Colon (tissue), 2 donors: ENCODE results near the gene CNOT11.

Experiments used
- FAIRE-seq: peaks from 2 replicates; lab custom pipeline; 2012; peaks lifted over from hg19 to GRCh38; lab: Jason Lieb, UNC
- donor health status: control.
- donor health status: control.

Gene CNOT11

DNA sequence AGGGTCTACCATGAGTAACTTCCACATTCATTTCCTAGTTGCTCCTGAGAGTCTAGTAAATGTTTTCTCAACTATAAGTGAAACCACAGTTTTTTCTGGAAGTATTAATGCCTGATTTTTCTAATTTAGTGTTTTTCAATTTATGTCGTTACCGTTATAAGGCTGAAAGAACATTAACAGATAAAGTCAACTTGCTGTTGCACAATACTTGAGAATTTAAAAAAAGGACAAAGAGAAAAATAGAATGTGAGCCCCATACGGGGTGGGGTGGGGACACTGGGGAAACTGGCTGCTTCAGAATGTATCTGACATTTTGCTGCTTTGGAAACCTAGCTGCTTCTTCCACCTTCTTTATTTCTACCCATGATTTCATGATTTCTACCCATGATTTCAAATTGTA, 26.2 kb downstream of the CNOT11 start:
- FAIRE-seq, result no peak

DNA sequence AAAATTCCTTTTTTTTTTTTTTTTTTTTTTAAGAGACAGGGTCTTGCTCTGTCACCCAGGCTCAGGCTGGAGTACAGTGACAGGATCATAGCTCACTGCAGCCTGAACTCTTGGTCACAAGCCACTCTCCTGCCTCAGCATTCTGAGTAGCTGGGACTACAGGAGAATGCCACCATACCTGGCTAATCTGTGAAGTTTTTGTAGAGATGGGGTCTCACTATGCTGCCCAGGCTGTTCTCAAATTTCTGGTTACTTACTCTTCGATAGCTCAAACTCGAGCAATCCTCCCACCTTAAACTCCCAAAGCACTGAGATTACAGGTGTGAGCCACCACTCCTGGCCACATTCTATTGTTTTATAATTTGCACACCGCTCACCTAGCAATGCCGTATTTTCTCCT, 28.8 kb downstream of the CNOT11 start:
- FAIRE-seq, result no peak

DNA sequence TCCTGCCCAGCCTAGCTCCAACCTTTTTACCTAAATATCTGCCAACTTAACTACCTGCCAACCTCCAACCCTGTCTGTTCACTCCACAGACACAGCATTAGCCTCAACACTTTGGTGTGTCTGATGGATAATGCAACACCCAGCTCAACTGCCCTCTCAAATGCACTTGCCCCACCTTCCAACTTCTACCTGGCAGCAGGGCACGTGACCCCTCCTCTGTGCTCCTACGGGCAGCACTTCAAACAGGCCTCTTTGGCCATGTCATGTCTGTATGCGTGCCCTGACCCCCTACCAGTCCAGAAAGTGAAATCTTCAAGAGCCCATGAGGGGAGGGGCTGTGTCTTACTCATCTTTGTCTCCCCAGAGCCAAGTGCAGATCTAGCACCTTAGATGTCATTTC, 30.3 kb downstream of the CNOT11 start:
- no peak for FAIRE-seq

GRCh38 chr2:101286684-101287083, 34.0 kb downstream of the CNOT11 start:
- FAIRE-seq, result no peak

DNA sequence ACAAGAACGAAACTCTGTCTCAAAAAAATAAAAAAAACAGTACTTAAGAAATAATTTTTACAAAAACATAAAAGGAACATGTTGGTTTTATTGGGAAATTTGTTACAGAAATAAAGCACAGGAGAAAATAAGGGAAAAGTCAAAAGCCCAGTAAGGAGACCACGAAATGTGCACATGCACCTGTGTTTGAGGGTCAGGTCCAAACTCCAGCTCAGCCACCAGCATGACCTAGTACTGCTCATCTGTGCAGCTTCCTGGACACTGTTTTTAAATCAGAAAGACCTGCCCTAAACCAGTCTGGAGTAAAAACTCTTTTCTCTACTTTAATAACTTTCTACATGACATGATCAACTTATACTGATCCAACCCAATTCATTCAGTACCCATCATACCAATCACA, 34.6 kb downstream of the CNOT11 start:
- FAIRE-seq, result no peak

DNA sequence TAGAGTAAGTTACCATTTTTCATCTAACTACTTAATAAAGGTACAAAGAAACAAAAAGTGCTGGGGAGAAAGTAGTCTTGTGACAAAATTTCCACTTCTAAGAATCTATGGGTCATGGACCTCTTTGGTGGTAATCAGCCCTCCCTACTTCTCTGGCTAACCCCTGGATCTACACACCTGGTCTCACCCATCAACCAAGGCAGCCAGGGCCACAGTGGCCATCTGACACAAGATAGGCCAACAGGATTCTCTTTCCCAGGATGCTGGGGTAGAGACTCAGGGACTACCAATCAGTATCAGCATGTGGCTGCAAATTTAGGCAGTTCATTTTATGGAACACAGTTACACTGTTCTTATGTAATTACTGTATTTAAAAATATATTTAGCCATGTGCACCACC, 38.0 kb downstream of the CNOT11 start:
- FAIRE-seq, result no peak

GRCh38 chr2:101291973-101292372, 39.3 kb downstream of the CNOT11 start:
- FAIRE-seq, result no peak

- FAIRE-seq, result no peak
These were observed 40.9 kb downstream of the CNOT11 start for GRCh38 chr2:101293544-101293943.

DNA sequence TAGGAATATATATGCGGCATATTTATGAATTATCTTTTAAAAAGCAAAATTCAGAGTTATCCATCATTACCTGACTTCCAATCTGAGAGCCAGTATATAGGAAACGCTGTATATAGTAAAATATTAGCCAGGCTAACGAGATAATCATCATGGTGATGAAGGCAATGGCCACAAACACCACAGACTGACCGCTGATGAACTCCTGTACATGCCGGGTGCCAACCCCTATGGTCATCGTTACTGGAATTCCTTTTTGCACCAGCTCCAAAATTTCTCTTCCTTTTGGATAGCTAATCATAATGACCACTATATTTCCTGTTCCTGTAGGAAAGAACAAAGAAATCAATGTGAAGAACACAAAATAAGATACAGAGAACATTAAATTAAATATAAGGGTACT, 42.2 kb downstream of the CNOT11 start:
- no peak for FAIRE-seq

DNA sequence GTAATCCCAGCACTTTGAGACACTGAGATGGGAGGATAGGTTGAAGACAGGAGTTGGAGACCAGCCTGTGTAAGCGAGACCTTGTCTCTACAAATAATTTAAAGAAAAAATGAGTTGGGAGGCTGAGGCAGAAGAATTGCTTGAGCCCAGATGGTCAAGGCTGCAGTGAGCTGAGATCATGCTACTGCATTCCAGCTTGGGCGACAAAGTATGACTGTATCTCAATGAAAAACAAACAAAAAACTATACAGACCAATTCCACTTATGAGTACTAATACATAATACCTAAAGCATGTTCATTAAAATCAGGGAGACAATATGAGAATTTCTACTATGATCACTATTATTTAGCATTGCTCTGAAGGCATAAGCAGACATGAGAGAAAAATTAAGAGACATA, 43.2 kb downstream of the CNOT11 start:
- no peak for FAIRE-seq

GRCh38 chr2:101296371-101296770, 43.7 kb downstream of the CNOT11 start:
- FAIRE-seq, result no peak

DNA sequence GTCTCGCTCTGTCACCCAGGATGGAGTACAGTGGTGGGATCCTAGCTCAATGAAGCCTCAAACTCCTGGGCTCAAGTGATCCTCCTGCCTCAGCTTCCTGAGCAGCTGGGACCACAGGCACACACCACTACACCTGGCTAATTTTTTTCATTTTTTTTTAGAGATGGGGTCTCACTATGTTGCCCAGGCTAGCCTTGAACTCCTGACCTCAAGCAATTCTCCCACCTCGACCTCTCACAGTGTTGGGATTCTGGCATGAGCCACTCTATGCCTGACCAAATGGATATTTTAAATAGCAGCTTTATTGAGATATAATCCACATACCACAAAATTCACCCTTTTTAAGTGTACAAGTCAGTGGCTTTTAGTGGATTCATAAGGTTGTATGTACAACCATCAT, 44.7 kb downstream of the CNOT11 start:
- FAIRE-seq, result no peak

DNA sequence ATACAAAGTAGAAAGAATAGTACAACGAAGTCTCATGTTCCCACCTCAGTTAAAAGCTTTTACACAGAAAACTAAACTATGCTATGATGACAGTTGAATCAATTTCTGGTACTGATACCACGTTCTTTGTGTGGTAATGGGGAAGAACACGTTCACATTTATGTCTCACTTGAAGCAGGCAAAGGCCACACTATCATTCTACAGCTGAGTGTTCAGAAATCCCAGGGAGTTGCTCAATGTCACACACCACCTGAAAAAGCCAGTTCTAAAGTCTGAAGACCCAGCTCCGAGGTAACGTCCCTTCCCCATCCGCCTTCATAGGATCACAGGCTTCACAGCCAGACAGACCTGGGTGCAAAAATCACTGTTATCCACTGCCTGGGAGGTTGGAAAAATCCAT, 46.9 kb downstream of the CNOT11 start:
- no peak for FAIRE-seq

DNA sequence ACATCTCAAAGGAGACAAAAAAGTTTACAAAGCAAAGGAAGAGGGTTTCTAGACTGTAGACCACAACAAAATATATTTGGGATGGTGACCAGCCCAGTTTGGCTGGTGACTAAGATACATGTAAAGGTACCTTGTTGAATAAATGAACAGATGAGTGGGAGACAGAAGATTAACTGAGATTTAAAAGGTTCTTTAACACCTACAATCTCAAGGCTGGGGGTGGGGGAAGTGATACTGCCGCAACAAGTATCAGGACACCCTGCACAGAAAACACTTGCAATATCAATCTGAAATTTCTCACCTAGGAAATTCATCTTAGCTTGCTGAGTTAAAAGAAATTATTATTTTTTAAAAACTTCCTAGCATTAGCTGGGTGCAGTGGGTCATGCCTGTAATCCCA, 47.5 kb downstream of the CNOT11 start:
- FAIRE-seq, result no peak

DNA sequence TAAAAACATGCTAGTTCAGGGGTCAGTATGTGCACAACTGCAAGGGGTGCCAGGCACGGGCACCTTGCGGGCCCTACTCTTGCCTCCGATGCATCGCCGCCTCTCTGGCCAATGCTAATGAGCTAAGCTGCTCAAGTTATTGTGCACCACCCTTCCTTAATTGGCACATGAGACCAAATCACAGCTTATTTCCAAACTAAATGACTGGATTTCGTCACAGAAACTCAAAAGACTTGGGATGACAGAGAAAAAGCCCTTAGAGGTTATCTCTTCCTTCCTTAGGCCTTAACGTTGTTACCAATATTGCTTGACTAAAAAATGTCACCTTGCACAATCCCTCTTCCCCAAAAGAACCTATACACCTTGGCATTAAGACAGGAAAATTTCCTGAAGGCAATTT, 48.1 kb downstream of the CNOT11 start:
- no peak for FAIRE-seq

DNA sequence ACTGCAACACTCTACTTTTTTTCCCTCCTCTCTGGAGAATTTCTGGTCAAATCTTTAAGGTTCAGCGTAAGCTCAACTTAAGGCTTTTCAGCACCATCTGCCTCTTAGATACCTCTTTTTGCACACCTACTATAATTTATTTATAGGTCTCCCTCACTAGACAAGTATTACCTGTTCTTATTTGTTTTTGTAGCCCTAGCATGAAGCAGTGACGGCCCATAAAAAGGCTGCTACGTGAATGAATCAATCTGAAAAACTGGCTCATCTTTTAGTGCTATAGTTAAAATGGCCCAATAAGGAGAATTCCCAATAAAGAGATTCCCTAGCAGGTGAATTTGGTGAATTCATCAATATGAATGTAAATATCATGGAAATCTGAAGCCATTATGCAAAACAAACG, 49.3 kb downstream of the CNOT11 start:
- no peak for FAIRE-seq

DNA sequence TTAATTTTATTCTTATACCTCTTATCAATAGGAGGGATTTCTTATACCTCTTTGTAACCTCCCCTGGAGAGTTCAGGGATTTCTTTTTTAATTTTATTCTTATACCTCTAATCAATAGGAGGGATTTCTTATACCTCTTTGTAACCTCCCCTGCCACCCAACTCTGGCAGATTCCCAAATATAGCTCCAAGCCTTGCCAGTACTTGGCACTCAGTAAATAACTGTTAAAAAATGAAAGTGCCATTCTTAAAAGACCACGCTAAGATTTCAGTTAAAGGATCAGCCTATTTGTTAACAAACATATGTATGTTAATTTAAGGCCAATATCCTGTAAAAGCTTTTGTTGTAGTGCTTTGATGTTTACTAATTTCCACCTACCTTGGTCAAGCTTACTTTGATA, 51.0 kb downstream of the CNOT11 start:
- FAIRE-seq, result no peak

GRCh38 chr2:101305035-101305434, 52.3 kb downstream of the CNOT11 start:
- no peak for FAIRE-seq

DNA sequence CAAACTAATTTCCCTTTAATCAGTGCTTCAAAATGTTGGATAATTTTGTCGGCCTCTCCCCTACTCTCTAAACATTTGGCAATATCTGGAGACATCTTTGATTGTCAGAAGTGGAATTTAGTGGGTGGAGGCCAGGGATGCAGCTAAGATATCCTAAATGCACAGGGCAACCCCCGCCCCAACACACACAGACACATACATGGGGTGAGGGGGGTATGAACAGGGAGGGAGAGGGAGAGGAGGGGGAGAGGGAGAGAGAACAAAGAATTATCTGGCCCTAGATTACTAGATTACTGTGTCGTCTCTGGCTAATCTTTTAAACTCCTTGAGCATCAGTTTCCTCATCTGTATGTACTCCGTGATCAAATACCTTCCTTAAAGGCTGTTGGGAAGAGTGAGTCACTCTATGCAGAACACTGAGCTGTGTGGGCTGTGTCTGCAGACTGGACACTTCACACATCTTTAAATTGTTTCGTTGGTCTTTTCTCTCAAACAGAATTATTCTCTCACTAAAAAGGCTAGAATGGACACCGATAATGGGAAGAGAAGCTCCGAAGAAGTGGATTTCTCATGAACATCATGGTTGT, 52.9 kb downstream of the CNOT11 start:
- no peak for FAIRE-seq

DNA sequence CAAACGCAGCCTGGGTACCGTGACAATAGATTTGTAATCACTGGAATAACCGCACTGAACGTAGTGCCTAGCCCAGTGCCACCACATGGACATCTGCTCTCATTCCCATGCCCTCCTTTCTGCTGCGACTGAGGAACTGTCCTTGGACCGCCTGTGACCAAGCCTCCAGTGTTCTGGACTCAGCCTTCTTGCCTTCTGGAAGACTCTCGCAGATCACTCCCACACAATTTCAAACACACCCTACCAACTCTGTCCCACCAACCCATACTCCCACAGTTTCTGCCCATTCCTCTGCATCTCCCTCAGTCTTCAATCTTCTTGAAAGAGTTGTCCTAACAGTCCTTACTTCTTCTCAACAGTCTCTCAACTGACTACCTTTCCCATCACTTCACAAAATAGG, 53.7 kb downstream of the CNOT11 start:
- FAIRE-seq, result no peak

DNA sequence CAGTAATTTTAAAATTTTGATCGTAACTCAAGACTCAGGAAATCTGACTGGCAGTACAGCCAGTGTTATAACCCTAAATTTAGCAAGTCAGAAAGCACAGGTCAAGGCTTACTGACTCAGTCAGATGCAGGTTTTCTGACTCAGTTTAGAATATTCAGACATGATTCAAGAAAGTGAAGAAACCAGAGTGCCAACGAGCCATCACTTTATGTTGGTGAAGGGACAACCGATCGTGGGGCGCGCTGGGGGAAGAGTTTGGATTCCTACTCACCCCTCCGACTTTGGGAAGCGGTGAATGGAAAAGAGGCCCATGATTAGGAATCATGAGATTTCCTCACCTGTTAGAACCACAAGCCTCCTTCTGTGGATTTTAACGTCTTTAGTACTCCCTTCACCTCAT, 54.8 kb downstream of the CNOT11 start:
- no peak for FAIRE-seq

DNA sequence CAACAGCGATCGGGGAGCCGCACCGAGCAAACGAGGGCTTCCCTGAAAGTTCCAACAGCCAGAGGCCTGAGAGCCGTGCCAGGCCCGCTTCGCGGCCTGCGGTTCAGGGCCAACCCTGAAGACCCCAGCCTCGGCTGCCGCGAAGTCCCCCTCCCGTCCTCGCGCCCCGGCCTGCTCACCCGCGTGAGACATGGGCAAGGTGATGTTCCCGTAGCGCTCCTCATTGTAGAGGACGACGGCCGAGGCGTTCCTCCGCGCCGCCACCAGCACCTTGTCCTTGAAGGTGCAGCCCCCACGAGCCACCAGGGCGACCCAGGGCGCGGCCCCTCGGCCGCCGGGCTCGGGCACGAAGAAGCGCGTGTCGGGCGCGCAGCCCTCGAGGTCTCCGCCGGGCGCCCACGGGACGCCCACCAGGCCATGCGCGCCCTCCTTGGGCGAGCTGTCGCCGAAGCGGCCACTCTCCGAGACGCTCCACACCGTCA, 55.3 kb downstream of the CNOT11 start:
- no peak for FAIRE-seq

GRCh38 chr2:101308432-101309210, 55.9 kb downstream of the CNOT11 start, which contains the start of gene RNF149:
RNF149 (minus strand) TSS chr2:101308701; CDS start chr2:101308588, 113 bp downstream.
- no peak for FAIRE-seq
